Measurements from ENCODE around the gene MS4A13.

The MS4A13 gene

GRCh38 chr11:60515144-60515855, at the start of gene MS4A13:
Gene MS4A13, plus strand, starts transcription at chr11:60515392. Its CDS starts 2,692 bp downstream, at chr11:60518084.
- H3K4me2 ChIP-seq (ENCODE audit: low read length), result no peak within 1 kb of the TSS
- TF ChIP-seq EZH2 (IDR thresholded peaks at IDR 0.05; ENCODE audit: borderline replicate concordance, low read length) (no peak), CTCF (IDR thresholded peaks at IDR 0.05; ENCODE audit: low read length) (no peak)
- H4K20me1 ChIP-seq (ENCODE audit: insufficient read depth, low read length), result no peaks in the 10 kb centered on the region
- no peak within 1 kb of the TSS for H2AFZ ChIP-seq (ENCODE audit: low read length)
- no peaks in the 10 kb centered on the region for H3K9me2 ChIP-seq (ENCODE audit: low read depth, low read length)
- no peaks in the 10 kb centered on the region; the same call in 1 of the 2 replicates for H3K27me3 ChIP-seq (ENCODE audit: insufficient read depth, low read length)
- no peaks in the 10 kb centered on the region for H3K4me1 ChIP-seq (ENCODE audit: insufficient read depth, low read length, severe bottlenecking)
- no peaks in the 10 kb centered on the region for H3K79me2 ChIP-seq (ENCODE audit: insufficient read depth, low read length)
- no peak within 1 kb of the TSS for H3K27ac ChIP-seq (ENCODE audit: low read depth, low read length, poor library complexity, severe bottlenecking)
- no peaks in the 10 kb centered on the region for H3K36me3 ChIP-seq (ENCODE audit: insufficient read depth, low read length)
- no peak within 1 kb of the TSS for H3K4me3 ChIP-seq (ENCODE audit: low read depth, low read length, poor library complexity, severe bottlenecking)
- H3F3A ChIP-seq (ENCODE audit: insufficient read depth, low read length), result no peaks in the 10 kb centered on the region
- no peak within 1 kb of the TSS for H3K9ac ChIP-seq (ENCODE audit: low read length)
- H3K9me3 ChIP-seq (ENCODE audit: low read length), result no peaks in the 10 kb centered on the region

- H3K9me2 ChIP-seq (ENCODE audit: low read depth, low read length), result no peaks in the 10 kb centered on the region
- no peaks in the 10 kb centered on the region for H4K20me1 ChIP-seq (ENCODE audit: insufficient read depth, low read length)
- peaks cover 77% of the 10 kb centered on the region for H3K36me3 ChIP-seq (ENCODE audit: insufficient read depth, low read length)
- TF ChIP-seq EZH2 (IDR thresholded peaks at IDR 0.05; ENCODE audit: borderline replicate concordance, low read length), result no peak
- TF ChIP-seq CTCF (IDR thresholded peaks at IDR 0.05; ENCODE audit: low read length), result no peak
- no peaks in the 10 kb centered on the region for H3K4me1 ChIP-seq (ENCODE audit: insufficient read depth, low read length, severe bottlenecking)
- H3K27ac ChIP-seq (ENCODE audit: low read depth, low read length, poor library complexity, severe bottlenecking), result no peak overlapping the region
- no peak overlapping the region for H3K4me3 ChIP-seq (ENCODE audit: low read depth, low read length, poor library complexity, severe bottlenecking)
- H3K79me2 ChIP-seq (ENCODE audit: insufficient read depth, low read length), result no peaks in the 10 kb centered on the region
- no peaks in the 10 kb centered on the region for H3K9me3 ChIP-seq (ENCODE audit: low read length)
- H3K4me2 ChIP-seq (ENCODE audit: low read length), result no peak overlapping the region
- H3K27me3 ChIP-seq (ENCODE audit: insufficient read depth, low read length), result no peaks in the 10 kb centered on the region
- peaks cover 13% of the 10 kb centered on the region; the same call in 1 of the 2 replicates for H3F3A ChIP-seq (ENCODE audit: insufficient read depth, low read length)
- no peak overlapping the region for H3K9ac ChIP-seq (ENCODE audit: low read length)
- H2AFZ ChIP-seq (ENCODE audit: low read length), result no peak overlapping the region
Observed at GRCh38 chr11:60468829-60469228, 46.4 kb upstream of the MS4A13 start.

DNA sequence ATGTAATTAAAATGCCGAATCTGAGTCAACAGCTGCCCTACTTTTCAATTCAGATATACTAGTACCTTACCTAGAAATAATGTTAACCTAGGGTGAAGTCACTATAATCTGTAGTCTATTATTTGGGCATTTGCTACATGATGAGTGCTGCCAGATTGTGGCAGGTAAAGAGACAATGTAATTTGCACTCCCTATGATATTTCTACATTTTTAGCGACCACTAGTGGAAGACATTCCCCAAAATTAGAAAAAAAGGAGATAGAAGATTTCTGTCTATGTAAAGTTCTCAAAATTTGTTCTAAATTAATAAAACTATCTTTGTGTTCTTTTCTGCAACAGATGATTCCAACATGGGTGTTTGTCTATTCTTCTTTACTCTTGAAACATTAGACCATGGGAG, 45.5 kb upstream of the MS4A13 start:
- no peaks in the 10 kb centered on the region for H3K27me3 ChIP-seq (ENCODE audit: insufficient read depth, low read length)
- no peaks in the 10 kb centered on the region for H3K79me2 ChIP-seq (ENCODE audit: insufficient read depth, low read length)
- H3K36me3 ChIP-seq (ENCODE audit: insufficient read depth, low read length), result peaks cover 68% of the 10 kb centered on the region
- no peak overlapping the region for H3K9ac ChIP-seq (ENCODE audit: low read length)
- no peaks in the 10 kb centered on the region for H4K20me1 ChIP-seq (ENCODE audit: insufficient read depth, low read length)
- H3K9me3 ChIP-seq (ENCODE audit: low read length), result no peaks in the 10 kb centered on the region
- no peaks in the 10 kb centered on the region for H3K9me2 ChIP-seq (ENCODE audit: low read depth, low read length)
- TF ChIP-seq EZH2 (IDR thresholded peaks at IDR 0.05; ENCODE audit: borderline replicate concordance, low read length) (no peak), CTCF (IDR thresholded peaks at IDR 0.05; ENCODE audit: low read length) (peak; percentile 55)
- H3K4me2 ChIP-seq (ENCODE audit: low read length), result no peak overlapping the region
- H3K4me1 ChIP-seq (ENCODE audit: insufficient read depth, low read length, severe bottlenecking), result no peaks in the 10 kb centered on the region
- H3K4me3 ChIP-seq (ENCODE audit: low read depth, low read length, poor library complexity, severe bottlenecking), result no peak overlapping the region
- no peak overlapping the region for H3K27ac ChIP-seq (ENCODE audit: low read depth, low read length, poor library complexity, severe bottlenecking)
- peaks cover 13% of the 10 kb centered on the region; the same call in 1 of the 2 replicates for H3F3A ChIP-seq (ENCODE audit: insufficient read depth, low read length)
- no peak overlapping the region for H2AFZ ChIP-seq (ENCODE audit: low read length)
